DMS153 (cell line): ENCODE results near the gene SURF2.
A peak's percentile ranks its signal among the peaks of the same experiment; 100 is the strongest.
"Not testable (repeated sequence)": the region's sequence is repeated elsewhere in the genome, so short reads cannot be mapped to it uniquely, and the experiment has no call there.

ENCODE experiments used
- DNase-seq: peaks from one replicate; lab custom pipeline; 2025; lab: John Stamatoyannopoulos, UW

SURF2 gene

DNA sequence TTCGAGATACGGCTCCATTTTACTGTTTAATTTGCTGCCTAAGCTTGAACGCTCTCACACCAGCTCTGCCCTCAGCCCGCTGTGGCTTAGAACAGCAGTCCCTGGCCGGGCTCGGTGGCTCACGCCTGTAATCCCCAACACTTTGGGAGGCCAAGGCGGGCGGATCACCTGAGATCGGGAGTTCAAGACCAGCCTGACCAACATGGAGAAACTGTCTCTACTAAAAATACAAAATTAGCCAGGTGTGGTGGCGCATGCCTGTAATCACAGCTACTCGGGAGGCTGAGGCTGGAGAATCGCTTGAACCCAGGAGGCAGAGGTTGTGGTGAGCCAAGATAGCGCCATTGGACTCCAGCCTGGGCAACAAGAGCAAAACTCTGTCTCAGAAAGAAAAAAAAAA is 20.9 kb downstream of the SURF2 start:
- not testable (repeated sequence) for DNase-seq

GRCh38 chr9:133377721-133378216 is 21.4 kb downstream of the SURF2 start:
- peak; percentile 13 for DNase-seq

DNA sequence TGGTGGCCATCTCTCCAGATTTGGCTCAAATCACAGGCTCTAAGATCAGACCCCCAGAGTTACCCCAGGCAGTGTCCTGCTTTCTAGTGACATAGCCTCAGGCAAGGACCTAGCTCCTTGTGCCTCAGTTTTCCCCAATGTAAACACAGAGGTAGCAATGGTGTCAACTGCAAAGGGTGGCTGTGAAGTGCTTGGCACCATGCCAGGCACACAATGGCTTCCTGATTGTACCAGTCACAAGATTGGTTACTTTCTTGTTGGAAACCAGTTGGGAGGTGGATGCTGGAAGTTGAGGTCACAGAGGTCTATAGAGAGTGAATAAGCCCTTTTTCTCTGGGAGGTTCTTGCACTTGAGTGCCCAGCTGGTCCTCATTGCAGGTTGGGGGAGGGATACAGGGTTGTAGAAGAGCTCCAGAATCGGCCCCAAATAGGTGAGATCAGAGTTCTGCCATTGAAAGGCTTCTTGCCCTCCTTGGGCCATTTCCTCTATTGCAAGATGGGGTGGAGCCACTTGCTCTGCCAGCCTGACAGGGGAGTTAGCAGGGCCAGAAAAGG is 22.1 kb downstream of the SURF2 start:
- DNase-seq: no peak

- DNase-seq: no peak
Measured at GRCh38 chr9:133379153-133380086, 23.1 kb downstream of the SURF2 start.

DNA sequence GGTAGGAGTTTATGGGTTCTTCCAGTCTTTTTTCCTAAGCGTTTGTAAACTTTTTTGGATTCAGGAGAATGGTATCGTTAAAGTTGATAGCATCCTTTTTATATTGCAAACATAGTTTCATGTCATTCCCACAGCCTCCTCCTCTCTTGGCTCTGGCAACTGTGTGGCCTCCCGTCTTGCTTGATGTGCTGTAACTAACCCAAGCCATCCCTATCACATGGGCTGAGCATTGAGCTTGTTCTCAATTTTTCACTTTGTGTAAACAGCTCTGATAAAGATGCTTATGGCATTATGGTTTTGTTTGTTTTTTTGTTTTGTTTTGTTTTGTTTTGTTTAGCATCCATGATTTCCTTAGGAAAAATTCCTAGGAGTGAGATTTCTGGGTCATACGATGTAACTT is 24.4 kb downstream of the SURF2 start:
- DNase-seq: no peak

- no peak for DNase-seq
Measured at GRCh38 chr9:133382507-133383141, 26.3 kb downstream of the SURF2 start.

DNA sequence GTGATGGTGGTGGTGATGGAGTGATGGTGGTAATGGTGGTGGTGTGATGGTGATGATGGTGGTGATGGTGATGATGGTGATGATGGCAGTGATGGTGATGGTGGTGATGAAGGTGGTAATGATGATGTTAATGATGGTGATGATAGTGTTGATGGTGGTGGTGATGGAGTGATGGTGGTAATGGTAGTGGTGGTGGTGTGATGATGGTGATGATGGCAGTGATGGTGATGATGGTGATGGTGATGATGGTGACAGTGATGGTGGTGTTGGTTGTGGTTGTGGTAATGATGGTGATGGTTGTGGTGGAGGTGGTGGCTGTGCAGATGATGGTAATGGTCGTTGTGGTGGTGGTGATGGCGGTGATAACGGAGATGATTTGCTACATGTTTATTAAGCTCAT is 27.1 kb downstream of the SURF2 start:
- no peak for DNase-seq

DNA sequence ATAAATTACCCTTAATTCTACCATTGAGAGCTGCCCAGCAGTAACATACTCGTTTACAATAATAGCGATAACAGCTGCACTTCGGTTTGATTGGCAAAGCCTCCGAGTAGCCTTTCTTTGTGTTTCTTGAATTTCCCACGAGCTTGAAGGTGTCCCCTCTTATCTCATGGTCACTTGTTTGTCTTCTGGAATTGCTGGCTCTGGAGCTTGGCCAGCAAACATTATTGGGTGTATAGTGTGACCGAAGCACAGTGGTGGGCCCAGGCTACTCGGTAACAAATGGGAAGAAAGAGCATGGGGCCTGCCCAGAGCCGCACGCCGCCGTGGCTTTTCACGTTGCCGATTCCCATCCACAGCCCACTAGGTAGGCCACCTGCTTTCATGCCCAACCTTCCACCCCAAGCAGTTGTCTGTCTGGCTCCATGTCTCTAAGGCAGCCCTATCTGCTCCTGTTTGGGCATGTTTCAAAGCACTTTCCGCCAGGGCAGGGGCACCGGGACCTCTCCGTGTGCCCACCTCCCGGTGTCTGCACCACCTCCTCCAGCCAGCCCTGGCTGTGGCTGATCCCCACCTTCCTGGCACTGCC is 28.5 kb downstream of the SURF2 start:
- no peak for DNase-seq

GRCh38 chr9:133385452-133385851 is 29.1 kb downstream of the SURF2 start:
- no peak for DNase-seq

GRCh38 chr9:133386338-133386737 is 30.0 kb downstream of the SURF2 start:
- DNase-seq: no peak

DNA sequence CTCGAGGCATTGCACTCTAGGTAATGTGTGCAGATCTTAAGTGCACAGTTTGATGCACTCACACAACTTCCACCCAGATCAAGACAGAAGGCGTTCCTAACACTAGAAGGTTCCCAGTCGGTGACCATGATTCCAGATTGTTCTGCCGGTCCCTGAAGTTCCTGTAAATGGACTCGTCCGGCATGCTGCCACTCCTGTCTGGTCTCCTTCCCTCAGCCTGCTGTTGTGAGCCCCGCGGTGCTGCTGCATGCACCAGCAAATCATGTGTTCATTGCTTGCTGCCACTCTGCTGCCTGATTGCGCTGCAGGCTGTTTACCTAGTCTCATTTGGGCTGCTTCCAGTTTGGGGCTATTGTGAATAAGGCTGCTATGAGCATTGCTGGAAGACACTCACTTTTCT is 31.3 kb downstream of the SURF2 start:
- DNase-seq: peak; percentile 62

GRCh38 chr9:133389025-133389557 is 32.7 kb downstream of the SURF2 start:
- DNase-seq: no peak

DNA sequence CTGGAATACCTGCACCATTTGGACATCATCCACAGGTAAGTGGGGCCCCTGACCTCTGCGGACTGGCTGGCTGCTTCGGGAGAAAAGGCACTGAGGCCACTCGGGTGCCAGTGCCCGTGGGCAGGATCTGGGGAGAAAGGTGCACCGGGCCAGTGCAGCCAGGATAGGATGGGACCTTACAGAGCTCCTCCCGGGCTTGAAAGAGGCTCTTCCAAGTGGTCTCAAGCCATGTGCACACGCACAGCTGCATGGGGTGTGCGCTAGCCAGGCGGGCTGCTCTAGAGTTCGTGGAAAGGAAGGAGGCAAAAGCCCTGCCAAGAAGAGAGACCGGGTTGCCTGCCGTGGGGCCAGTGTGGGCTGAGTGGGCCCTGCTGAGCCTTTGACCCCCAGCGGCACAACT is 33.2 kb downstream of the SURF2 start:
- no peak for DNase-seq

- DNase-seq: no peak
Measured at GRCh38 chr9:133390713-133391112, 34.4 kb downstream of the SURF2 start.

DNA sequence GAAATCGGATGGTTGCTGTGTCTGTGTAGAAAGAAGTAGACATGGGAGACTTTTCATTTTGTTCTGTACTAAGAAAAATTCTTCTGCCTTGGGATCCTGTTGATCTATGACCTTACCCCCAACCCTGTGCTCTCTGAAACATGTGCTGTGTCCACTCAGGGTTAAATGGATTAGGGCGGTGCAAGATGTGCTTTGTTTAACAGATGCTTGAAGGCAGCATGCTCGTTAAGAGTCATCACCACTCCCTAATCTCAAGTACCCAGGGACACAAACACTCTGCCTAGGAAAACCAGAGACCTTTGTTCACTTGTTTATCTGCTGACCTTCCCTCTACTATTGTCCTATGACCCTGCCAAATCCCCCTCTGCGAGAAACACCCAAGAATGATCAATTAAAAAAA is 35.1 kb downstream of the SURF2 start:
- DNase-seq: not testable (repeated sequence)

GRCh38 chr9:133392308-133392707 is 36.0 kb downstream of the SURF2 start:
- DNase-seq: not testable (repeated sequence)

DNA sequence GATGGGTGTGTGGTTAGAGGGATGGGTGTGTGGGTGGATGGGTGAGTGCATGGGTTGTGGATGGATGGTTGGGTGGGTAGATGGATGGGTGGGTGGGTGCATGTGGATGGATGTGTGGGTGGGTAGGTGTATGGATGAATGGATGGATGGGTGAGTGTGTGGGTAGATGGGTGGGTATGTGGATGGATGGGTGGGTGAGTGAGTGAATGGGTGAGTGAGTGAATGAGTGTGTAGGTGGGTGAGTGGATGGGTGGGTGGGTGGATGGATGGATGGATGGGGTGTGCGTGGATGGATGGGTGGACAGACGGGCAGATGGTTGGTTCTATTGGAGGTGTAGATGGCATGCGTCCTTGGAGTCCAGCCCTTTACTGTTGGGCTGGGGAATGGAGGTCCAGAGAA is 37.0 kb downstream of the SURF2 start:
- no peak for DNase-seq

GRCh38 chr9:133394687-133395271 is 38.4 kb downstream of the SURF2 start:
- DNase-seq: no peak

GRCh38 chr9:133396952-133397351 is 40.6 kb downstream of the SURF2 start:
- DNase-seq: no peak

DNA sequence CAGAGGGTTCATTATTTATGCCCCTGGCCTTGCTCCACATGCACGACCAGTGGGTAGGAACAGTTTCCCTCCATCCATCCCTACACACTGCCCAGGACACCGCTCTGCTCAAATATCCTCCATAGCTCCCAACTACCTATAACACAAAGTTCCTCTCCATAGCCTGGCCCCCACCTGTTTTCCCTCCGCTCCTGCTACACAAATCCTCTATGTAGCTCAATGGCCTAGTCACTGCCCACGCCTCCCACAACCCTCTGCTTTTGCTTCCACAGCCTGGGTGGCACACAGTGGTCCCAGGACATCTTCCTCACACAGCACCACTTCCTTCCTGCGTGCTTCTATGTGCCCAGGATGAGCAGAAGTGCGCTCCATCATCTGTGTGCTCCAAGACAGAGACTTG is 41.0 kb downstream of the SURF2 start:
- no peak for DNase-seq

DNA sequence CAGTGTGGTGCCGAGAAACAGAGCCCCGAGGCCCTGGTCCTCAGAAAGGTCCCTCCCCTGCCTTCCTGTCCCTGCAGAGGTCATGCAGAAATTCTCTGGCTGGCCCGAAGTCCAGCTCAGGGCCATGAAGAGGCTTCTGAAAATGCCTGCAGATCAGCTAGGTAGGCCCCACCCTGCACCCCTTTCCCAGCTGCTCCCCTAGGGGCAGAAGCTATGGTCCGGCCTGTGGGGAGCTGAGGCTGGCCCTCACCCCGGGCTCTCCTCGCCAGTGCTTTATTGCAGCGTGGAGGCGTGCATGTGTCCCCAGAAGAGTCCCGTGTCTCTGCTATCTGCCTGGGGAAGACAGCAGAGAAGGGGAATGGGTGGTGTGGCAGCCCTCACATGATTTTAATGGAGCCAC is 41.5 kb downstream of the SURF2 start:
- DNase-seq: no peak

DNA sequence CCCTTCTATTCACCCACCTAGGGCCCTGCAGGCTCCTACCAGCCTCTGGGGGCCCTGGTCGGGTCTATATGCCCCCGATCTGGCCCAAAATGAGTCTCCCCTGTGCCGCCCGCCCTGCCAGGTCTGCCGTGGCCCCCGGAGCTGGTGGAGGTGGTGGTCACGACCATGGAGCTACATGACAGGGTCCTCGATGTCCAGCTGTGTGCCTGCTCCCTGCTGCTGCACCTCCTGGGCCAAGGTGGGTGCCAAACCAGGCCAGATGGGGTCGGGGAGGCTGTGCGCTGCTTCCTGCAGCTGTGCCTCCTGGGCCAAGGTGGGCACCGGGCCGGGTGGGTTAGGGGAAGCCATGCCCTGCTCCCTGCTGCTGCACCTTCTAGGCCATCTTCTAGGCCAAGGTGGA is 43.9 kb downstream of the SURF2 start:
- no peak for DNase-seq
